HG03439 (cell line): ENCODE measurements around the gene ERMP1.

Experiments
- ATAC-seq: cut with Tn5 transposase; IDR thresholded peaks from one replicate; pipeline ENCODE4 v1.9.1; 2021; ENCODE audit warnings: mild to moderate bottlenecking, moderate library complexity; ENCODE audit not compliant: unreplicated experiment

The ERMP1 gene

GRCh38 chr9:5857928-5858327 is 25.0 kb upstream of the ERMP1 start:
- ATAC-seq: no peak

GRCh38 chr9:5854063-5854790 is 21.3 kb upstream of the ERMP1 start:
- no peak for ATAC-seq

- ATAC-seq: no peak
These were observed 20.7 kb upstream of the ERMP1 start for GRCh38 chr9:5853617-5854016.

- no peak for ATAC-seq
These were observed 20.1 kb upstream of the ERMP1 start for GRCh38 chr9:5852987-5853386.

GRCh38 chr9:5851445-5851844 is 18.5 kb upstream of the ERMP1 start:
- peak; percentile 84 for ATAC-seq

- ATAC-seq: no peak
These were observed 17.8 kb upstream of the ERMP1 start for GRCh38 chr9:5850724-5851122.

- no peak for ATAC-seq
These were observed 15.5 kb upstream of the ERMP1 start for GRCh38 chr9:5848372-5848882.

GRCh38 chr9:5846501-5846921 is 13.6 kb upstream of the ERMP1 start:
- no peak for ATAC-seq

GRCh38 chr9:5846096-5846495 is 13.2 kb upstream of the ERMP1 start:
- no peak for ATAC-seq

GRCh38 chr9:5845157-5845531 is 12.2 kb upstream of the ERMP1 start:
- ATAC-seq: no peak

- no peak for ATAC-seq
These were observed 11.0 kb upstream of the ERMP1 start for GRCh38 chr9:5843794-5844471.

GRCh38 chr9:5842929-5843793 is 10.2 kb upstream of the ERMP1 start:
- ATAC-seq: no peak

GRCh38 chr9:5841771-5842573 is 9.1 kb upstream of the ERMP1 start:
- ATAC-seq: no peak

- no peak for ATAC-seq
These were observed 7.9 kb upstream of the ERMP1 start for GRCh38 chr9:5840788-5841187.

GRCh38 chr9:5839572-5839902 is 6.6 kb upstream of the ERMP1 start:
- no peak for ATAC-seq

- ATAC-seq: no peak
These were observed 6.1 kb upstream of the ERMP1 start for GRCh38 chr9:5838884-5839571.

- ATAC-seq: no peak
These were observed 2.9 kb upstream of the ERMP1 start for GRCh38 chr9:5835808-5836207.

GRCh38 chr9:5834214-5834613 is 1.3 kb upstream of the ERMP1 start:
- no peak for ATAC-seq

GRCh38 chr9:5832071-5832537 is 813 bp downstream of the ERMP1 start:
- peak; percentile 1 for ATAC-seq
